Right hindlimb (tissue), 1 donor: ENCODE results near the gene RNF224.

Experiments used
- DNase-seq: peaks from one replicate; pipeline ENCODE4 v3.0.0-alpha.2; 2018

Gene RNF224

GRCh38 chr9:137215196-137215986 is 11.9 kb upstream of the RNF224 start:
- no peak for DNase-seq

GRCh38 chr9:137216188-137216965 is 10.9 kb upstream of the RNF224 start:
- no peak for DNase-seq

GRCh38 chr9:137217276-137218211 is 9.8 kb upstream of the RNF224 start:
- no peak for DNase-seq

GRCh38 chr9:137218212-137218753 is 9.0 kb upstream of the RNF224 start:
- no peak for DNase-seq

- no peak for DNase-seq
These were observed 8.5 kb upstream of the RNF224 start for GRCh38 chr9:137218754-137219271.

- no peak for DNase-seq
These were observed 7.5 kb upstream of the RNF224 start for GRCh38 chr9:137219757-137220316.

- DNase-seq = no peak
These were observed 6.8 kb upstream of the RNF224 start for GRCh38 chr9:137220317-137221094.

- no peak for DNase-seq
These were observed 6.2 kb upstream of the RNF224 start for GRCh38 chr9:137221095-137221505.

- DNase-seq = no peak
These were observed 5.7 kb upstream of the RNF224 start for GRCh38 chr9:137221506-137222111.

- no peak for DNase-seq
These were observed 4.9 kb upstream of the RNF224 start, which contains the start of gene RNF208 for GRCh38 chr9:137222190-137223077. Gene RNF208 (minus strand): TSS chr9:137222240. CDS start chr9:137221212, 1,028 bp downstream.

GRCh38 chr9:137223078-137223970 is 4.0 kb upstream of the RNF224 start:
- peak; percentile 98 for DNase-seq

GRCh38 chr9:137224830-137225694 is 2.2 kb upstream of the RNF224 start, which contains the start of gene CYSRT1:
Gene CYSRT1 (plus strand): TSS chr9:137225174. CDS start chr9:137225622, 448 bp downstream.
- DNase-seq = no peak

- no peak for DNase-seq
These were observed 1.5 kb upstream of the RNF224 start for GRCh38 chr9:137225699-137226331.

GRCh38 chr9:137226338-137227053 is 806 bp upstream of the RNF224 start:
- no peak for DNase-seq

GRCh38 chr9:137227853-137228505 is 677 bp downstream of the RNF224 start:
- DNase-seq = no peak
